ENCODE measurements around the gene ARAP3. TPM values are rescaled to one million over a fixed set of nuclear protein-coding genes. Genes with fewer than 3 reads are reported as not detected.
A peak's percentile ranks its signal among the peaks of the same experiment; 100 is the strongest.

Gene ARAP3
- total RNA-seq, 1 donor from 2014 or later, result 239 TPM

DNA sequence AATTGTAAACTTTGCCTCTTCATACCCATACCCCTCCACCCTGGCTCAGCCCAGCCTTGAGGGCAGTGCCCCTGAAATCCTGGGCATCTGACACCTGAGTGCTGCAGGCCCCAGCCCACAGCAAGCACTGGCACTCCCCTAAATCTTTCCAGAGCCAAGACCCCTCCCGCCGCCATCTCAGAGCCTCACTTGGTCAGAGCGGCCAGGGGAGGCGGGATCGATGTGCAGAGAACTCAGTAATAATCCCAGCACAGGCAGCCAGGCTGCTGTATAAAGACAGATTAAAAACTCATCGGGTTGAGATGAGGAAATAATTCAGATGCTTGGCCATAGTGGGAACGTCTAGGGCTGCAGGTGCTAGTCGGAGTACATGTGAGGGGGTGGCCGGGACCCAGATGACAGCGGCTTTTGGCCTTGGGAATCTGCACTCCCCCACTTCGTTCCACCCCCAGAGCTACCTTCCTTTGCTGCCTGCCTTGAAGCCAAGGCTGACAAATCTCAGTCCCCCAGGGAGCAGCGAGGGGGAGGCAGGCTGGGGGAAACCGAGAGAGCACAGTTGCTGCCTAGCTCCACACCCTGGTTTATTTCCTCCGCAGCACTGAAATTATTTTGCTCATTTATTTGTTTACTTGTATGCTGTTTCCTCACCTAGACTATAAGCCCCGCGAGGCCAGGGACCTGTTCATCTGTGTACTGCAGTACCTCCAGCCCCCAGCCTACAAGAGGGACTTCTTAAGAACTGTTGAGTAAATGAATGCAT, 19.5 kb upstream of the ARAP3 start:
- peaks cover 6% of the 10 kb centered on the region for H3K27me3 Mint-ChIP-seq (ENCODE audit: unreplicated experiment)
- H3K9me3 Mint-ChIP-seq (ENCODE audit: unreplicated experiment), result no peaks in the 10 kb centered on the region
- DNase-seq (ENCODE audit: low spot score), result no peak
- no peak overlapping the region for H3K27ac Mint-ChIP-seq (ENCODE audit: unreplicated experiment)
- no peaks in the 10 kb centered on the region for H3K36me3 Mint-ChIP-seq (ENCODE audit: low read depth, unreplicated experiment)
- peak overlapping the region; percentile 89 for H3K4me3 Mint-ChIP-seq (ENCODE audit: unreplicated experiment)
- TF ChIP-seq, protein P1, sequence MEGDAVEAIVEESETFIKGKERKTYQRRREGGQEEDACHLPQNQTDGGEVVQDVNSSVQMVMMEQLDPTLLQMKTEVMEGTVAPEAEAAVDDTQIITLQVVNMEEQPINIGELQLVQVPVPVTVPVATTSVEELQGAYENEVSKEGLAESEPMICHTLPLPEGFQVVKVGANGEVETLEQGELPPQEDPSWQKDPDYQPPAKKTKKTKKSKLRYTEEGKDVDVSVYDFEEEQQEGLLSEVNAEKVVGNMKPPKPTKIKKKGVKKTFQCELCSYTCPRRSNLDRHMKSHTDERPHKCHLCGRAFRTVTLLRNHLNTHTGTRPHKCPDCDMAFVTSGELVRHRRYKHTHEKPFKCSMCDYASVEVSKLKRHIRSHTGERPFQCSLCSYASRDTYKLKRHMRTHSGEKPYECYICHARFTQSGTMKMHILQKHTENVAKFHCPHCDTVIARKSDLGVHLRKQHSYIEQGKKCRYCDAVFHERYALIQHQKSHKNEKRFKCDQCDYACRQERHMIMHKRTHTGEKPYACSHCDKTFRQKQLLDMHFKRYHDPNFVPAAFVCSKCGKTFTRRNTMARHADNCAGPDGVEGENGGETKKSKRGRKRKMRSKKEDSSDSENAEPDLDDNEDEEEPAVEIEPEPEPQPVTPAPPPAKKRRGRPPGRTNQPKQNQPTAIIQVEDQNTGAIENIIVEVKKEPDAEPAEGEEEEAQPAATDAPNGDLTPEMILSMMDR (IDR thresholded peaks at IDR 0.05; ENCODE audit: unreplicated experiment), result no peak
- peaks cover 10% of the 10 kb centered on the region for H3K4me1 Mint-ChIP-seq (ENCODE audit: unreplicated experiment)

DNA sequence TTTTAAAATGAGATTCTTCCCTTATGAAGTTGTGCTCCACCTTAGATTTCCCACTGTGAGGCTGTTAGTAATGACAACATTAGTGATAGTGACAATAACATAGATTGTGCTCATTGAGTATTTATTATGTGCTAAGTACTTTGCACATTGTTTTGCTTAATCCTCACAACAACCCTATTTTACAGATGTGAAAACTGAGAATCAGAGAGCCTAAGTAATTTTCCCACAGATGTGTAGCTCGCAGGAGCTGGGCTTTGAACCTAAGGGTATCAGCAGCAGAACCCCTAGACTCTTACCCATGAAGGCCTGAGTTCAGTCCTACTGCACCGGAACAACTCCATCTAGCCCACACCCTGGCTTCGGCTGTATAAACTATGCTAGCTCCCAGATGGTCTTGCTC, 15.6 kb upstream of the ARAP3 start:
- Mint-ChIP-seq H3K27me3 (ENCODE audit: unreplicated experiment) (peaks cover 5% of the 10 kb centered on the region), H3K27ac (ENCODE audit: unreplicated experiment) (no peak overlapping the region), H3K4me3 (ENCODE audit: unreplicated experiment) (no peak overlapping the region), H3K4me1 (ENCODE audit: unreplicated experiment) (peaks cover 6% of the 10 kb centered on the region), H3K36me3 (ENCODE audit: low read depth, unreplicated experiment) (no peaks in the 10 kb centered on the region), H3K9me3 (ENCODE audit: unreplicated experiment) (no peaks in the 10 kb centered on the region)
- DNase-seq (ENCODE audit: low spot score), result no peak
- TF ChIP-seq, protein P1 (IDR thresholded peaks at IDR 0.05; ENCODE audit: unreplicated experiment), result no peak

DNA sequence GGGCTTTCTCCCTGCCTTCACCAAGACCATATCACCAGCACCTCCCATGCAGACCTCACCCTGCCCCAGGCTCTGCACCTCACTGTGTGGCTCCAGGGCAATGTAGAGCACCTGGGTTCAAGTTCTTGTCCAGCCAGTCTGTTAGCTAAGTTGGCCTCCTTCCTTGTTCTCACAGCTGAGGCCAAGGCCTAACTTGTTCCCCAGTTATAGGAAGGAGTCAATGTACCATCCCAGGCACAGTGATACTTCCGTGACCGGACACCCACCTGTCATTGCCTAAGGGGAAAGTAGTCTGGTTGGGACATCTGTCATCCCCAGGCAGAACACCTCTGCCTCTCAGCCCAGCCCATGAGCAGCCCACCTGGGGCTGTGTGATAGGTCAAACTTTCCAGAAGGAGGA, 14.4 kb upstream of the ARAP3 start:
- no peak overlapping the region for H3K4me3 Mint-ChIP-seq (ENCODE audit: unreplicated experiment)
- H3K27me3 Mint-ChIP-seq (ENCODE audit: unreplicated experiment), result peaks cover 7% of the 10 kb centered on the region
- H3K36me3 Mint-ChIP-seq (ENCODE audit: low read depth, unreplicated experiment), result no peaks in the 10 kb centered on the region
- DNase-seq (ENCODE audit: low spot score), result no peak
- TF ChIP-seq, protein P1 (IDR thresholded peaks at IDR 0.05; ENCODE audit: unreplicated experiment), result no peak
- H3K9me3 Mint-ChIP-seq (ENCODE audit: unreplicated experiment), result no peaks in the 10 kb centered on the region
- H3K27ac Mint-ChIP-seq (ENCODE audit: unreplicated experiment), result no peak overlapping the region
- peaks cover 16% of the 10 kb centered on the region for H3K4me1 Mint-ChIP-seq (ENCODE audit: unreplicated experiment)

DNA sequence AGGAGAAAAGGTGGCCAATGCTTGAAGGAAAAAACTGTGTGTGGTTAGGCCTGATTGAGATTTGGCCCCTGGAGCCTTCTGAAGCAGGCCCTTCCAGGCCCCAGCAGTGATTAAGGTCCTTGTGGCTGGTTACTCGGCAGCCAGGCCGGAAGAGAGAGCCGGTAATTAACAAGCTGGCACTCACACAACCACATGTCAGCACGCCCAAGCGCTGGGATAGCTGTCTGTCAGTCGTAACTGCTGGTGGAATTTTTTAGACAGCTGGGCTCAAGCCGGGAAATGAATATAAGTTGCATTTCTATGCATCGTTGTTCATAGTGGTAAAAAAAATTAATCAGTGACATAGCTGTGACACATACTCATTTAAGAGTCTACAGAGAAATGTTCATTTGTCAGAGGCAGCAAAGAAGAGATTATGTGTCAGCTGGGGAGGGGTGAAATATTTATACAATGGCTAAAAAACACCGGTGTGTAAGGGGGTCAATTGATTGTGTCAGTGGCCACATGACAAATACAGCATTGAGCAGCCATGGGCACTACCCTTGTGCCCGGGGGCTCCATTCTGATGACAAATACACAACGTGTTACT, 13.7 kb upstream of the ARAP3 start:
- no peak for DNase-seq (ENCODE audit: low spot score)
- peaks cover 7% of the 10 kb centered on the region for H3K27me3 Mint-ChIP-seq (ENCODE audit: unreplicated experiment)
- TF ChIP-seq, protein P1 (IDR thresholded peaks at IDR 0.05; ENCODE audit: unreplicated experiment), result no peak
- H3K9me3 Mint-ChIP-seq (ENCODE audit: unreplicated experiment), result no peaks in the 10 kb centered on the region
- peaks cover 21% of the 10 kb centered on the region for H3K4me1 Mint-ChIP-seq (ENCODE audit: unreplicated experiment)
- no peak overlapping the region for H3K27ac Mint-ChIP-seq (ENCODE audit: unreplicated experiment)
- no peaks in the 10 kb centered on the region for H3K36me3 Mint-ChIP-seq (ENCODE audit: low read depth, unreplicated experiment)
- no peak overlapping the region for H3K4me3 Mint-ChIP-seq (ENCODE audit: unreplicated experiment)

DNA sequence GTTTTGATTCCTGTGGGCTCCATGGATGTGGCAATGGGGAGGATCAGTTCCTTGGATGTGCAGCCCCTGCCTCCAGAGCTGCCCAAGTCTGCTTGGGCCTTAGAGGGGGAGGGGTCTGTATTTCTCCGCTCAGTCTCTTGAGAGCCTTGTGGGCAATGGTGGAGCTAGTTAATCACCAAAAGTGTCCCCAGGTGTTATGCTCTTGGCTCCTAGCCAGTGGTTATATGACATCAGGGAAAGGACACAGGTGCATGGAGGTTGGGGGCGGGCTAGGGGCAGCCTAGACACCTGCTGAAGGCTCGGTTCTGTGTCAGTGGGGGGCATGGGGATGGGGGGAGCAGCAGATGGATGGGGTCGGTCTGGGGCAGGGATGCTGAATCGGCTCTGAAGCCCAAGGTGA, 12.4 kb upstream of the ARAP3 start:
- Mint-ChIP-seq H3K4me3 (ENCODE audit: unreplicated experiment) (no peak overlapping the region), H3K27me3 (ENCODE audit: unreplicated experiment) (peaks cover 7% of the 10 kb centered on the region), H3K4me1 (ENCODE audit: unreplicated experiment) (peaks cover 30% of the 10 kb centered on the region), H3K27ac (ENCODE audit: unreplicated experiment) (no peak overlapping the region), H3K36me3 (ENCODE audit: low read depth, unreplicated experiment) (no peaks in the 10 kb centered on the region), H3K9me3 (ENCODE audit: unreplicated experiment) (no peaks in the 10 kb centered on the region)
- TF ChIP-seq, protein P1 (IDR thresholded peaks at IDR 0.05; ENCODE audit: unreplicated experiment), result no peak
- DNase-seq (ENCODE audit: low spot score), result no peak

Measured in endothelial cell (in vitro differentiated cells).